ENCODE results near the gene SLC8A1. TPM values are rescaled to one million over a fixed set of nuclear protein-coding genes. Genes with fewer than 3 reads are reported as not detected.

Gene SLC8A1
- total RNA-seq, 3 donors from 2014 or later, result 6.0 to 164 (median 17.0) TPM

GRCh38 chr2:40311026-40311425, 140.9 kb downstream of the SLC8A1 start:
- Histone ChIP-seq H3K4me1 (ENCODE audit: low read depth) (no peaks in the 10 kb centered on the region), H3K36me3 (ENCODE audit: low read depth) (no peaks in the 10 kb centered on the region), H3K9me3 (peaks cover 5% of the 10 kb centered on the region), H3K4me3 (no peak overlapping the region)
- intact Hi-C loops (cut with DNase I, micrococcal nuclease), result no loop called here
- ATAC-seq (no peak), DNase-seq (no peak)
- no peak for TF ChIP-seq CTCF (IDR thresholded peaks at IDR 0.05)

- Histone ChIP-seq H3K36me3 (ENCODE audit: low read depth) (no peaks in the 10 kb centered on the region), H3K4me3 (no peak overlapping the region), H3K4me1 (ENCODE audit: low read depth) (no peaks in the 10 kb centered on the region), H3K9me3 (peaks cover 5% of the 10 kb centered on the region)
- TF ChIP-seq CTCF (IDR thresholded peaks at IDR 0.05), result no peak
- ATAC-seq (no peak), DNase-seq (no peak)
- intact Hi-C loops (cut with DNase I, micrococcal nuclease), result no loop called here
These were observed 141.6 kb downstream of the SLC8A1 start for GRCh38 chr2:40310303-40310702.

- DNase-seq (no peak), ATAC-seq (no peak)
- no peaks in the 10 kb centered on the region for H3K4me1 ChIP-seq (ENCODE audit: low read depth)
- no peak overlapping the region for H3K4me3 ChIP-seq
- H3K36me3 ChIP-seq (ENCODE audit: low read depth), result no peaks in the 10 kb centered on the region
- no peak for TF ChIP-seq CTCF (IDR thresholded peaks at IDR 0.05)
- intact Hi-C loops (cut with DNase I, micrococcal nuclease), result no loop called here
- H3K9me3 ChIP-seq, result no peaks in the 10 kb centered on the region
These were observed 147.6 kb downstream of the SLC8A1 start for GRCh38 chr2:40304340-40304739.

GRCh38 chr2:40303746-40304145, 148.1 kb downstream of the SLC8A1 start:
- H3K4me3 ChIP-seq, result no peak overlapping the region
- no peaks in the 10 kb centered on the region for H3K36me3 ChIP-seq (ENCODE audit: low read depth)
- H3K9me3 ChIP-seq, result no peaks in the 10 kb centered on the region
- intact Hi-C loops (cut with DNase I, micrococcal nuclease), result no loop called here
- ATAC-seq, result no peak
- no peaks in the 10 kb centered on the region for H3K4me1 ChIP-seq (ENCODE audit: low read depth)
- DNase-seq, result no peak
- TF ChIP-seq CTCF (IDR thresholded peaks at IDR 0.05), result no peak

GRCh38 chr2:40302751-40303325, 149.1 kb downstream of the SLC8A1 start:
- no peak overlapping the region for H3K4me3 ChIP-seq
- DNase-seq (no peak), ATAC-seq (no peak)
- H3K36me3 ChIP-seq (ENCODE audit: low read depth), result no peaks in the 10 kb centered on the region
- no peak for TF ChIP-seq CTCF (IDR thresholded peaks at IDR 0.05)
- H3K4me1 ChIP-seq (ENCODE audit: low read depth), result no peaks in the 10 kb centered on the region
- intact Hi-C loops (cut with DNase I, micrococcal nuclease), result no loop called here
- H3K9me3 ChIP-seq, result no peaks in the 10 kb centered on the region

GRCh38 chr2:40300391-40300790, 151.5 kb downstream of the SLC8A1 start:
- Histone ChIP-seq H3K4me3 (no peak overlapping the region), H3K4me1 (ENCODE audit: low read depth) (no peaks in the 10 kb centered on the region), H3K36me3 (ENCODE audit: low read depth) (no peaks in the 10 kb centered on the region), H3K9me3 (no peaks in the 10 kb centered on the region)
- ATAC-seq (no peak), DNase-seq (no peak)
- no peak for TF ChIP-seq CTCF (IDR thresholded peaks at IDR 0.05)
- intact Hi-C loops (cut with DNase I, micrococcal nuclease), result no loop called here
